ENCODE data around the gene MLEC.

Gene MLEC

DNA sequence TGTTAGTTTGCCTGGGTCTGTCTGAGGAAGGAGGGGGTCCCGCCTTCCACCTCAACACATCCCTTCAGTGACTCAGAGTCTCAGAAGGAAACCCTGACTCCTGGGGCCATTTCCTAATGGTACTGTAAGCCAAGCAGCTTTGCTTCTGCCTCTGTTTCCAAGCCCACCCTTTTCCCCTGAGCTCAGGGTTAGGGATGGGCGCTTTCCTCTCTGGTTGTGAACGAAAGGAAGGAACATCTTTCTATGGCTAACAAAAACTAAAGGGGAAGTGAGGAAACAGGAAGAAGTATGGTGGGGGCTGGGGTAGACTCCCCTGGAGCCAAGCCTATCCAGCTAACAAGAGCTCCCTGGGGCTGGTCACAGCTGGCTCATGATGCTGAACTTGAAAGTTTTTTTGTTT lies 11.7 kb downstream of the MLEC start:
- Histone ChIP-seq H3K4me1 (ENCODE audit: control insufficient read depth in 1 of 2, insufficient read depth in 2 of 2, low read length in 2 of 2) (no peaks in the 10 kb centered on the region), H3K4me3 (ENCODE audit: low read depth in 1 of 2, low read length in 2 of 2) (no peak overlapping the region), H3K9me3 (ENCODE audit: control insufficient read depth in 1 of 2, low read length in 2 of 2) (no peaks in the 10 kb centered on the region), H3K27me3 (ENCODE audit: low read depth, low read length) (no peaks in the 10 kb centered on the region), H3K27ac (ENCODE audit: low read length) (no peak overlapping the region), H3K36me3 (ENCODE audit: control insufficient read depth in 1 of 2, insufficient read depth in 2 of 2, low read length in 2 of 2) (peaks cover 75 to 87% of the 10 kb centered on the region in 2 donors)

DNA sequence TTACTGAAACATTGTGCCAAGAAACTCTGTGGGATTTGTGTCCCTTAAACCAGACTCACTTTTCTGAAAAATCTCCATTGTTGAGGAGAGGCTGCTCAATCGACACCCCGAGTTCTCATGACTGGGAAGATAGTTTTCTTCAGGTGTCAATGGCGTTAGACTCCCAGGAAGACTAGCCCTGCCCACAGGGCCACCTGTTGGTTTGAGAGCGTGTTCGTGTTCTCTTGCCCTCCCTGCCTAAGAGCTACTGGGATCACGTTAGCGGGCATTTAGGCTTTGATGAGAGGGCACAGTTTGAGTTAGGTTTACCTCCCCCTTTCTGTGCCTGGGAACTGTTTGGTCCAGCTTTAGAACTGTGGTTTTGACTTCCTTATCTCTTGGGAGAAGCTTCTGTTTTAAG lies 12.6 kb downstream of the MLEC start:
- Histone ChIP-seq H3K27ac (ENCODE audit: low read length) (peak overlapping the region; percentile 34), H3K9me3 (ENCODE audit: control insufficient read depth in 1 of 2, low read length in 2 of 2) (no peaks in the 10 kb centered on the region), H3K4me3 (ENCODE audit: low read depth in 1 of 2, low read length in 2 of 2) (no peak overlapping the region), H3K4me1 (ENCODE audit: control insufficient read depth in 1 of 2, insufficient read depth in 2 of 2, low read length in 2 of 2) (no peaks in the 10 kb centered on the region), H3K27me3 (ENCODE audit: low read depth, low read length) (no peaks in the 10 kb centered on the region), H3K36me3 (ENCODE audit: control insufficient read depth in 1 of 2, insufficient read depth in 2 of 2, low read length in 2 of 2) (peaks cover 71 to 84% of the 10 kb centered on the region in 2 donors)

DNA sequence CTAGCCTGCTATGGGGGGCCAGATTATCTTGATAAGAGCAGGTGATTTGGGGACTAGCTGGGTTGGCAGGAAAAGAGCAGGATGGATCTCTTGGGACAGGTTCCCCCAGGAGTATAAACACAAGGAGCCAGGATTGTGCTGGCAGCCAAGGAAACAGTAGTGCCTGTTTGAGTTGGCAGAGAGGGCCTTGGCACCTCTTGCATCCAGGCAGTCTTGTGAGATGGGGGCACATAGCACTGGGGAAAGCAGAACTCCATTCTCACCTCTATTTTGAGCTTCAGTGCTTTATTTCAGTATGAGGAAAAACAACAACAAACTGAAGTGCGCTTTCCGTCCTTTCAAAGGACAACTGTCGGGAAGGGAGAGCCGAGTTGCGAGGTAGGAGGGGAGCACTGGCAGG lies 13.9 kb downstream of the MLEC start:
- no peaks in the 10 kb centered on the region for H3K9me3 ChIP-seq (ENCODE audit: control insufficient read depth in 1 of 2, low read length in 2 of 2)
- no peaks in the 10 kb centered on the region for H3K4me1 ChIP-seq (ENCODE audit: control insufficient read depth in 1 of 2, insufficient read depth in 2 of 2, low read length in 2 of 2)
- H3K27me3 ChIP-seq (ENCODE audit: low read depth, low read length) = no peaks in the 10 kb centered on the region
- H3K4me3 ChIP-seq (ENCODE audit: low read depth in 1 of 2, low read length in 2 of 2) = no peak overlapping the region
- no peak overlapping the region for H3K27ac ChIP-seq (ENCODE audit: low read length)
- peaks cover 58 to 76% of the 10 kb centered on the region in 2 donors for H3K36me3 ChIP-seq (ENCODE audit: control insufficient read depth in 1 of 2, insufficient read depth in 2 of 2, low read length in 2 of 2)

DNA sequence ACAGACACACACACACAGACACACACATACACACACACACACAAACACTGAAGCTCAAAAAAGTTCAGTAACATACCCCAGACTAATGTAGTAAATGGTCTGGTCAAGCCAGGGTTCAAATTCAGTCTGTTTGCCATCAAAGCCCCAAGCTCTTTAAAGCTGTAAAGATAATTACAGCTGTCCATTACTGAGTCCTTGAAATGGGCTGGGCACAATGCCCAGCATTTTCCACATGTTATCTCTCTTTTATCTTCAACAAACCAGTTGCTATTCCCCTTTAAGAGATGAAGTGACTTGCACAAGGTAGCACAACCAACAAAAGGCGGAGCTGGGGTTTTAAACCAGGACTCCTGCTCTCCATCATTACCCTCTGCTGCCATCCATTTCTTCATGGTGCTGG lies 15.7 kb downstream of the MLEC start:
- no peak overlapping the region for H3K4me3 ChIP-seq (ENCODE audit: low read depth in 1 of 2, low read length in 2 of 2)
- H3K9me3 ChIP-seq (ENCODE audit: control insufficient read depth in 1 of 2, low read length in 2 of 2) = no peaks in the 10 kb centered on the region
- H3K27ac ChIP-seq (ENCODE audit: low read length) = no peak overlapping the region
- no peaks in the 10 kb centered on the region for H3K27me3 ChIP-seq (ENCODE audit: low read depth, low read length)
- H3K4me1 ChIP-seq (ENCODE audit: control insufficient read depth in 1 of 2, insufficient read depth in 2 of 2, low read length in 2 of 2) = no peaks in the 10 kb centered on the region
- H3K36me3 ChIP-seq (ENCODE audit: control insufficient read depth in 1 of 2, insufficient read depth in 2 of 2, low read length in 2 of 2) = peaks cover 42 to 58% of the 10 kb centered on the region in 2 donors

DNA sequence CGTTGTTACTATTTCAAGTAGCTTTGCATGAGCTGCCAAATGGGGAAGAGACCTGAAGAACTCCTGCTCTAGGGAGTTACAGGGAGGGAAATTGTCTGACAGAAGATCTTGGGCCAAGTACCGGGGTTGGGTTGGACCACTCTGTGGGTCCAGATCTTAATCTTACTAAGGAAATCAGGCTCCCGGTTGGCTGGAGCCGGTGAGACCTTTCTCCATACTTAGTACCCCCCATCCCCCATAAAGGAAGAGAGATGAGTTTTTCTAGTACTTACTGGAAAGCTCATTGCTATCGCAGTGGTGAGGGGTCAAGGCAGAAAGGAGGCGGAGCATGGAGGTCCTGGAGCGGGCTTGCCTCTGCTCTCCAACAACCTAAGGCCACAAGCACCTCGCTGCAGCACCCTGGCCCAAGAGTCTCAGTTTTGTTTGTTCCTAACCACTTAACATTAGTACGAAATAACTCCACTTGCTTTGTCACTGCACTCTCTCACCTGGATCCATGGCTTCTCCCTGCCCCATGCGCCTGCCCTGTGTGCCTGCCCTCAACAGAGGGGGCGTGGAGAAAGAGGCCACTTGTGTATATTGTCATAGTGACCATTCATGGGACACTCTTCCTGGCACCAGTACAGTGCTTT lies 16.5 kb downstream of the MLEC start:
- H3K27me3 ChIP-seq (ENCODE audit: low read depth, low read length) = no peaks in the 10 kb centered on the region
- peaks cover 38 to 51% of the 10 kb centered on the region in 2 donors for H3K36me3 ChIP-seq (ENCODE audit: control insufficient read depth in 1 of 2, insufficient read depth in 2 of 2, low read length in 2 of 2)
- H3K27ac ChIP-seq (ENCODE audit: low read length) = no peak overlapping the region
- no peaks in the 10 kb centered on the region for H3K9me3 ChIP-seq (ENCODE audit: control insufficient read depth in 1 of 2, low read length in 2 of 2)
- H3K4me1 ChIP-seq (ENCODE audit: control insufficient read depth in 1 of 2, insufficient read depth in 2 of 2, low read length in 2 of 2) = no peaks in the 10 kb centered on the region
- no peak overlapping the region for H3K4me3 ChIP-seq (ENCODE audit: low read depth in 1 of 2, low read length in 2 of 2)

DNA sequence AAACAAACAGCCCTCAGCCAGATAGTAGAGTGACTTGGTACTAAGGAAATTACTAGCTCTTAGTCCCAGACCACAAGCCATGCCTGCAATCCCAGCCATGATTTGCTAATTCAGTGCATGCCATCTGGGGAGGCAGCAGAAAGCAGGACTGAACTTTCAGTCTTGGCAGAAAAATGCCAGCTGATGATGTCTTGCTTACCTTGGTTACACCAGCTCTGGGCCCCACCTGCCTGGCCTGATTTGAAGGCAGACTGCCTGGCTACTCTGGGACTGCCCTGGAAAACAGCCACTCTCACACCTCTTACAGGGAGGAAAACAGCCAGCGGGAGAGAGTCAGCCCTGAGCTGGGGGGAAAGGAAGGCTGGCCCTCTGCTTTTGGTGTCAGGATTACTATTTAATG lies 18.7 kb downstream of the MLEC start:
- no peaks in the 10 kb centered on the region for H3K4me1 ChIP-seq (ENCODE audit: control insufficient read depth in 1 of 2, insufficient read depth in 2 of 2, low read length in 2 of 2)
- no peak overlapping the region for H3K4me3 ChIP-seq (ENCODE audit: low read depth in 1 of 2, low read length in 2 of 2)
- H3K27me3 ChIP-seq (ENCODE audit: low read depth, low read length) = no peaks in the 10 kb centered on the region
- peaks cover 23 to 30% of the 10 kb centered on the region in 2 donors for H3K36me3 ChIP-seq (ENCODE audit: control insufficient read depth in 1 of 2, insufficient read depth in 2 of 2, low read length in 2 of 2)
- H3K27ac ChIP-seq (ENCODE audit: low read length) = no peak overlapping the region
- no peaks in the 10 kb centered on the region for H3K9me3 ChIP-seq (ENCODE audit: control insufficient read depth in 1 of 2, low read length in 2 of 2)

DNA sequence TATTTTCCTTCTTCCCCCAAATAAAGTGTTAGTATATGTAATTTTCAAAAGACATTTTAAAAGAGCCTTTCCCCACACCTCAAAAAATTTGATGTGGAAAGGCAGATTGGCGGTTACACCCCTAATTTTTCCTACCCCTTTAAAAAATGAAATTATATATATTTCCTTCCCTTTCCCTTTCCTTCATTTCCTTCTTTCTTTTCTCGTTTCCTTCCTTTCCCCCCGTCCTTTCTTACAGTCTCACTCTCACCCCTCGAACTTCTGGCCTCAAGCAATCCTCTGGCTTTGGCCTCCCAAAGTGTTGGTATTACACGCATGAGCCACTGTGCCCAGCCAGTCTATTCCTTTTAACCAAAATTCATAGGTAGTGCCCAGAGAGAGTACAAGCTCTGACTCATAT lies 19.1 kb downstream of the MLEC start:
- Histone ChIP-seq H3K4me3 (ENCODE audit: low read depth in 1 of 2, low read length in 2 of 2) (no peak overlapping the region), H3K36me3 (ENCODE audit: control insufficient read depth in 1 of 2, insufficient read depth in 2 of 2, low read length in 2 of 2) (peaks cover 18 to 25% of the 10 kb centered on the region in 2 donors), H3K27me3 (ENCODE audit: low read depth, low read length) (no peaks in the 10 kb centered on the region), H3K9me3 (ENCODE audit: control insufficient read depth in 1 of 2, low read length in 2 of 2) (no peaks in the 10 kb centered on the region), H3K4me1 (ENCODE audit: control insufficient read depth in 1 of 2, insufficient read depth in 2 of 2, low read length in 2 of 2) (peaks cover 0 to 2% of the 10 kb centered on the region in 2 donors), H3K27ac (ENCODE audit: low read length) (no peak overlapping the region)

DNA sequence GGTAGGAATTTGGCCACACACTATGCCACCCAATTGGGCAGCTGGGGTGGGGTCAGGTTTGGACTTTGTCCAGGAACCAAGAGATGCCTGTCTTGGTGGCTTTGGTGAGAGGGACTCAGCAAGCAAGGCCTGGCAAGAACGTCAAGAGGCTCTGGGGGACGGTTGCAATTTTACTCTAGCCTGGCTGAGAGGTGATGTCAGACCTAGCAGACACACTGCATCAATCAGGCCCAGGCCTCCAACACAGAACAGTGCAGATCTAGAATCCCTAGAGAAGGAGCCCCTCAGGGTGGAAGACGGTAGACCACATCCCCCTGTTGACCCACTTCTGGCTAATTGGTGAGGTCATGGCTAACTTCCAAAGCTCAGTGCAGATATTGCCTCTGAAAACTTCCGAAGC lies 21.7 kb downstream of the MLEC start:
- Histone ChIP-seq H3K4me1 (ENCODE audit: control insufficient read depth in 1 of 2, insufficient read depth in 2 of 2, low read length in 2 of 2) (peaks cover 6 to 18% of the 10 kb centered on the region in 2 donors), H3K36me3 (ENCODE audit: control insufficient read depth in 1 of 2, insufficient read depth in 2 of 2, low read length in 2 of 2) (peaks cover 8 to 12% of the 10 kb centered on the region in 2 donors), H3K4me3 (ENCODE audit: low read depth in 1 of 2, low read length in 2 of 2) (no peak overlapping the region), H3K27ac (ENCODE audit: low read length) (no peak overlapping the region), H3K9me3 (ENCODE audit: control insufficient read depth in 1 of 2, low read length in 2 of 2) (no peaks in the 10 kb centered on the region), H3K27me3 (ENCODE audit: low read depth, low read length) (no peaks in the 10 kb centered on the region)

DNA sequence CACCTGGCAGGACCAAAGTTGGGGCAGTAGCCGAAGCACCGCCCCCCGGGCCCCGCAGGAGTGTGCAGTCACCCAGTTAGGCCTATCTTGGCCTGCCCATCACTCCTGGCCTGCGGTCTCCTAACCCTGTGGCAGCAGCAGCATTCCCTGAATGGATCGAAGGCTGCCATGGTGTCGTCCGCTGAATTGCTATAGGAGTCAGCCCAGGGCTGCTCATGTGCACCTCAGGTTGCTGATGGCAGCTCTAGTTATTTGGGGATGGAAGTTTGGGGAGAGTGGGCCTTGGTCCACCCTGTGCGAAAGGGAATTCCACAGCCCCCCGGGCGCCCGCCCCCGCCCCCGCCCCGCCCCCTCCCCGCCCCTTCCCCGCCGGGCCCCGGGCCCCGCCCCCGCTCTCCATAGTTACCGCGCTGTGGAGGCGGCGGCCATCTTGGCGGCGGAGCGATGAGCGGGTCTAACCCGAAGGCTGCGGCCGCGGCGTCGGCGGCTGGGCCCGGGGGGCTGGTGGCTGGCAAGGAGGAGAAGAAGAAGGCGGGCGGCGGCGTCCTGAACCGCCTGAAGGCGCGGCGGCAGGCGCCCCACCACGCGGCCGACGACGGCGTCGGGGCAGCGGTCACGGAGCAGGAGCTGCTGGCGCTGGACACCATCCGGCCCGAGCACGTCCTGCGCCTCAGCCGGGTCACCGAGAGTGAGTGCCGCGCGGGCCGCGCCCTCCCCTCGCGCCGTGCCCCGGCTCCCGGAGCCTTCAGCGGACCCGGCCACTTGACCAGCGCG lies 23.3 kb downstream of the MLEC start, which contains the start of gene UNC119B:
Gene UNC119B (plus strand): TSS at position 428 of the 774 bp plus-strand sequence. CDS start 17 bp downstream, at position 445.
- Histone ChIP-seq H3K27ac (ENCODE audit: low read length) (peak within 1 kb of the TSS; percentile 56), H3K27me3 (ENCODE audit: low read depth, low read length) (no peaks in the 10 kb centered on the region), H3K4me1 (ENCODE audit: control insufficient read depth in 1 of 2, insufficient read depth in 2 of 2, low read length in 2 of 2) (peaks cover 8 to 18% of the 10 kb centered on the region in 2 donors), H3K9me3 (ENCODE audit: control insufficient read depth in 1 of 2, low read length in 2 of 2) (no peaks in the 10 kb centered on the region), H3K4me3 (ENCODE audit: low read depth in 1 of 2, low read length in 2 of 2) (peak within 1 kb of the TSS; percentile 66 to 82), H3K36me3 (ENCODE audit: control insufficient read depth in 1 of 2, insufficient read depth in 2 of 2, low read length in 2 of 2) (peaks cover 7 to 18% of the 10 kb centered on the region in 2 donors)

DNA sequence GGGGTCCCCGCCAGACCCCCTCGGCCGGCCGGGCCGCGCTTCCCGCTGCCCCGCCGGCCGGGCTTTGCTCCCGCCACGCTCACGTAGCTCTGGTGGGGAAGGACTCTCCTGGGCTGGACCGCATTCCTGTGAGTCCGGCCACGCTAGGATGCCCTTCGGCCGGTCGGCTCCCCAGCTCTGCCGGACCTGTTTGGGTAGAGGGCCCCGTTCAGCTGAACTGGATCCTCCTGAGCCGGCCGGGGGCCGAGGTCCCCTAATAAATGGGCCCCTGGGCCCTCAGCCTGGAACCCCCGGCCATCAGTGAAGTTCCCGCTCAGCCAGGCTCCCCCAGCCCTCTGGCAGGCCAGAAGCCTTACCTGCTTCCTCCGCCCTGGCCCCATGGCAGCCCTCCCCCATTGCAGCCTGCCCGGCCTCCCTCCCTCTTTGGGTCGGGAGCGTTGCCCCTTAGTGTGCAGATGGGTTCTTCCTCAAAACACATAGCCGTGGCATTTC lies 23.9 kb downstream of the MLEC start:
- peaks cover 7 to 15% of the 10 kb centered on the region in 2 donors for H3K36me3 ChIP-seq (ENCODE audit: control insufficient read depth in 1 of 2, insufficient read depth in 2 of 2, low read length in 2 of 2)
- H3K27me3 ChIP-seq (ENCODE audit: low read depth, low read length) = no peaks in the 10 kb centered on the region
- H3K9me3 ChIP-seq (ENCODE audit: control insufficient read depth in 1 of 2, low read length in 2 of 2) = no peaks in the 10 kb centered on the region
- peak overlapping the region; percentile 66 to 82 for H3K4me3 ChIP-seq (ENCODE audit: low read depth in 1 of 2, low read length in 2 of 2)
- peaks cover 8 to 18% of the 10 kb centered on the region in 2 donors for H3K4me1 ChIP-seq (ENCODE audit: control insufficient read depth in 1 of 2, insufficient read depth in 2 of 2, low read length in 2 of 2)
- H3K27ac ChIP-seq (ENCODE audit: low read length) = peak overlapping the region; percentile 56

DNA sequence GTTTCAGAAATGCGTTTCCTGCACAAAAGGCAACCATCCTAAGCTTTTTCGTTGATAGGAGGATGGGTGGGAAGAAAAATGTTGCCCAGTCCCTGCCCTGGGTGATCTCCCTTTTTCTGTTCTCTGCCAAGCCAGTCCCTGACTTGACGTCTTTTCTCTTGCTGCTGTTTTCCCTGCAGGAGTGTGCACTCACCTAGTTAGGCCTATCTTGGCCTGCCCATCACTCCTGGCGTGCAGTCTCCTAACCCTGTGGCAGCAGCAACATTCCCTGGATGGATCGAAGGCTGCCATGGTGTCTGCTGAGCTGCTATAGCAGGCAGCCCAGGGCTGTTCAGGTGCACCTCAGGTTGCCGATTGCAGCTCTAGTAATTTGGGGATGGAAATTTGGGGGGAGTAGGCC lies 24.5 kb downstream of the MLEC start:
- H3K9me3 ChIP-seq (ENCODE audit: control insufficient read depth in 1 of 2, low read length in 2 of 2) = no peaks in the 10 kb centered on the region
- H3K4me3 ChIP-seq (ENCODE audit: low read depth in 1 of 2, low read length in 2 of 2) = peak overlapping the region; percentile 66 to 82
- peaks cover 10 to 19% of the 10 kb centered on the region in 2 donors for H3K36me3 ChIP-seq (ENCODE audit: control insufficient read depth in 1 of 2, insufficient read depth in 2 of 2, low read length in 2 of 2)
- peaks cover 8 to 18% of the 10 kb centered on the region in 2 donors for H3K4me1 ChIP-seq (ENCODE audit: control insufficient read depth in 1 of 2, insufficient read depth in 2 of 2, low read length in 2 of 2)
- H3K27me3 ChIP-seq (ENCODE audit: low read depth, low read length) = no peaks in the 10 kb centered on the region
- H3K27ac ChIP-seq (ENCODE audit: low read length) = peak overlapping the region; percentile 56
